ENCODE measurements around the gene HHEX.

Gene HHEX

GRCh38 chr10:92688927-92689662 is 660 bp upstream of the HHEX start:
- no peak overlapping the region for H3K27ac ChIP-seq

GRCh38 chr10:92690211-92690914 is 608 bp downstream of the HHEX start:
- TF ChIP-seq CTCF (IDR thresholded peaks at IDR 0.05) (no peak), ZFX (IDR thresholded peaks at IDR 0.05; ENCODE audit: borderline replicate concordance) (no peak)
- no peak overlapping the region for H3K27ac ChIP-seq

More at GRCh38 chr10:92688927-92689662, 660 bp upstream of the HHEX start:
- peak; percentile 17 for TF ChIP-seq CTCF (IDR thresholded peaks at IDR 0.05)
- TF ChIP-seq ZFX (IDR thresholded peaks at IDR 0.05; ENCODE audit: borderline replicate concordance), result no peak

- no peak overlapping the region for H3K27ac ChIP-seq
- no peak for TF ChIP-seq CTCF (IDR thresholded peaks at IDR 0.05)
- no peak for TF ChIP-seq ZFX (IDR thresholded peaks at IDR 0.05; ENCODE audit: borderline replicate concordance)
These were observed 1.3 kb downstream of the HHEX start for GRCh38 chr10:92690915-92691590.

- no peak overlapping the region for H3K27ac ChIP-seq
- TF ChIP-seq CTCF (IDR thresholded peaks at IDR 0.05), result no peak
- no peak for TF ChIP-seq ZFX (IDR thresholded peaks at IDR 0.05; ENCODE audit: borderline replicate concordance)
These were observed 1.9 kb downstream of the HHEX start for GRCh38 chr10:92691591-92692079.

GRCh38 chr10:92692080-92692671 is 2.4 kb downstream of the HHEX start:
- no peak for TF ChIP-seq CTCF (IDR thresholded peaks at IDR 0.05)
- no peak for TF ChIP-seq ZFX (IDR thresholded peaks at IDR 0.05; ENCODE audit: borderline replicate concordance)
- no peak overlapping the region for H3K27ac ChIP-seq

GRCh38 chr10:92692697-92693533 is 3.2 kb downstream of the HHEX start:
- TF ChIP-seq ZFX (IDR thresholded peaks at IDR 0.05; ENCODE audit: borderline replicate concordance) (no peak), CTCF (IDR thresholded peaks at IDR 0.05) (no peak)

More at GRCh38 chr10:92692697-92693533, 3.2 kb downstream of the HHEX start:
- H3K27ac ChIP-seq, result no peak overlapping the region

Data from 22Rv1 (cell line).